H1 (cell line): ENCODE results near the gene KCNMB4. TPM values are rescaled to one million over a fixed set of nuclear protein-coding genes. Genes with fewer than 3 reads are reported as not detected.

Experiments used
- CTCF ChIA-PET: fragments of 300-600 bp; sonication (Branson Sonifier 250); formaldehyde crosslinking; loops from one replicate; lab custom pipeline; 2021; ENCODE audit not compliant: partially characterized antibody; lab: Charles Lee
- POLR2A ChIA-PET: fragments of 300-600 bp; sonication (Branson Sonifier 250); formaldehyde crosslinking; loops from one replicate; lab custom pipeline; 2021; ENCODE audit warnings: inconsistent platforms; ENCODE audit not compliant: partially characterized antibody; lab: Charles Lee
- DNase-seq, 2 experiments: peaks; one replicate each; pipeline versions ENCODE4 v3.0.0 to v3.0.0-alpha.2; 2010 to 2022; ENCODE audit warnings: low spot score in 2 of 2, low read depth in 1 of 2, mixed read lengths in 1 of 2
- FAIRE-seq: peaks from 2 replicates; lab custom pipeline; 2011; peaks lifted over from hg19 to GRCh38; lab: Jason Lieb, UNC
- H2AFZ ChIP-seq: 2 replicates; pipeline ENCODE4 v1.8.1; 2012; ENCODE audit warnings: low read length, inconsistent platforms
- H2AK5ac ChIP-seq: 2 replicates; pipeline ENCODE4 v1.6.1; 2013; ENCODE audit warnings: low read depth, low read length
- H2BK120ac ChIP-seq: replicated peaks from 2 replicates; pipeline ENCODE3; 2013; ENCODE audit warnings: low read depth, low read length, inconsistent platforms
- H2BK12ac ChIP-seq: 2 replicates; pipeline ENCODE4 v1.6.1; 2013; ENCODE audit warnings: low read depth, low read length
- H2BK15ac ChIP-seq: 2 replicates; pipeline ENCODE4 v1.6.1; 2013; ENCODE audit warnings: low read length
- H2BK20ac ChIP-seq: 2 replicates; pipeline ENCODE4 v1.6.1; 2013; ENCODE audit warnings: low read length
- H2BK5ac ChIP-seq: 2 replicates; pipeline ENCODE4 v1.6.1; 2013; ENCODE audit warnings: low read depth, low read length
- H3K14ac ChIP-seq: 2 replicates; pipeline ENCODE4 v1.6.1; 2013; ENCODE audit warnings: inconsistent platforms; ENCODE audit not compliant: insufficient read length
- H3K18ac ChIP-seq: 2 replicates; pipeline ENCODE4 v1.6.1; 2013; ENCODE audit warnings: low read length; ENCODE audit errors: extremely low read depth
- H3K23ac ChIP-seq: 2 replicates; pipeline ENCODE4 v1.6.1; 2013; ENCODE audit warnings: inconsistent platforms; ENCODE audit not compliant: insufficient read length
- H3K23me2 ChIP-seq: 2 replicates; pipeline ENCODE4 v1.6.1; 2013; ENCODE audit warnings: low read depth, low read length
- H3K27ac ChIP-seq: 2 replicates; pipeline ENCODE4 v1.6.1; 2011; ENCODE audit warnings: low read depth, low read length, inconsistent platforms
- H3K27me3 ChIP-seq, 4 experiments: replicated peaks in 1 of 4; 1 replicate in 1 of 4; 2 replicates in 3 of 4; pipeline versions ENCODE4 v1.6.1 to v1.8.1; 2011 to 2013; ENCODE audit warnings: low read length in 3 of 4, mild to moderate bottlenecking in 3 of 4, inconsistent platforms in 2 of 4, mixed read lengths in 2 of 4, moderate library complexity in 1 of 4; ENCODE audit not compliant: control insufficient read depth in 3 of 4, insufficient read depth in 3 of 4; ENCODE audit errors: extremely low read depth in 1 of 4
- H3K36me3 ChIP-seq, 4 experiments: 2 replicates each; pipeline versions ENCODE4 v1.6.1 to v1.8.1; 2011 to 2013; ENCODE audit warnings: mild to moderate bottlenecking in 4 of 4, low read length in 3 of 4, moderate library complexity in 2 of 4, control low read depth in 1 of 4, inconsistent platforms in 1 of 4; ENCODE audit not compliant: insufficient read depth in 4 of 4, control insufficient read depth in 2 of 4
- H3K4ac ChIP-seq: replicated peaks from 2 replicates; pipeline ENCODE3; 2013; ENCODE audit warnings: low read length, low read depth, mixed read lengths, inconsistent platforms; ENCODE audit not compliant: insufficient read length
- H3K4me1 ChIP-seq, 4 experiments: replicated peaks in 1 of 4; 1 replicate in 1 of 4; 2 replicates in 3 of 4; pipeline versions ENCODE4 v1.6.1 to v1.8.1; 2011 to 2013; ENCODE audit warnings: low read length in 3 of 4, inconsistent platforms in 2 of 4, mixed read lengths in 1 of 4; ENCODE audit not compliant: insufficient read depth in 4 of 4, control insufficient read depth in 3 of 4
- H3K4me2 ChIP-seq, 2 experiments: 2 replicates each; pipeline versions ENCODE4 v1.6.1 to v1.8.1; 2011 to 2013; ENCODE audit warnings: low read depth in 2 of 2, low read length in 2 of 2, control low read depth in 1 of 2, inconsistent platforms in 1 of 2, mild to moderate bottlenecking in 1 of 2; ENCODE audit not compliant: insufficient read depth in 1 of 2
- H3K4me3 ChIP-seq, 4 experiments: fragments of 200-600, 300-600 bp in 1 of 4; sonication (generic), shearing (Covaris generic), sonication (Bioruptor Twin) in 1 of 4; 2 replicates each; pipeline versions ENCODE4 v1.5.1 to v1.8.1; 2011 to 2016; ENCODE audit warnings: low read length in 4 of 4, low read depth in 3 of 4, control low read depth in 2 of 4, inconsistent platforms in 2 of 4, mild to moderate bottlenecking in 2 of 4, mixed read lengths in 1 of 4, moderate library complexity in 1 of 4; ENCODE audit not compliant: insufficient read depth in 2 of 4; ENCODE audit errors: extremely low read depth in 1 of 4
- H3K56ac ChIP-seq: replicated peaks from 2 replicates; pipeline ENCODE3; 2013; ENCODE audit warnings: low read depth, mild to moderate bottlenecking, mixed read lengths, low read length, inconsistent platforms; ENCODE audit not compliant: insufficient read length
- H3K79me1 ChIP-seq: 2 replicates; pipeline ENCODE4 v1.6.1; 2013; ENCODE audit warnings: low read depth, low read length, control low read depth
- H3K79me2 ChIP-seq, 2 experiments: 2 replicates each; pipeline versions ENCODE4 v1.6.1 to v1.8.1; 2012 to 2013; ENCODE audit warnings: low read length in 2 of 2, mild to moderate bottlenecking in 2 of 2, inconsistent platforms in 1 of 2; ENCODE audit not compliant: insufficient read depth in 2 of 2, control insufficient read depth in 1 of 2
- H3K9ac ChIP-seq, 4 experiments: replicated peaks in 1 of 4; 1 replicate in 1 of 4; 2 replicates in 3 of 4; pipeline versions ENCODE4 v1.6.1 to v1.8.1; 2011 to 2013; ENCODE audit warnings: low read depth in 3 of 4, low read length in 3 of 4, control low read depth in 2 of 4, mild to moderate bottlenecking in 2 of 4, moderate library complexity in 2 of 4, inconsistent platforms in 1 of 4; ENCODE audit errors: extremely low read depth in 1 of 4
- H3K9me3 ChIP-seq, 2 experiments: 2 replicates each; pipeline versions ENCODE4 v1.6.1 to v1.8.1; 2012 to 2013; ENCODE audit warnings: mild to moderate bottlenecking in 2 of 2, moderate library complexity in 2 of 2, control low read depth in 1 of 2, inconsistent platforms in 1 of 2, low read depth in 1 of 2, low read length in 1 of 2, mixed read lengths in 1 of 2; ENCODE audit not compliant: insufficient read depth in 2 of 2
- H4K20me1 ChIP-seq, 2 experiments: replicated peaks in 1 of 2; 2 replicates each; pipeline versions ENCODE3 to v1.8.1; 2011 to 2013; ENCODE audit warnings: inconsistent platforms in 2 of 2, low read length in 2 of 2, mild to moderate bottlenecking in 1 of 2; ENCODE audit not compliant: insufficient read depth in 2 of 2, control insufficient read depth in 1 of 2
- H4K5ac ChIP-seq: 2 replicates; pipeline ENCODE4 v1.6.1; 2013; ENCODE audit warnings: low read length, low read depth, mixed read lengths, inconsistent platforms; ENCODE audit not compliant: insufficient read length
- H4K8ac ChIP-seq: 2 replicates; pipeline ENCODE4 v1.8.0; 2013; ENCODE audit warnings: mild to moderate bottlenecking, moderate library complexity, low read length, inconsistent platforms; ENCODE audit not compliant: insufficient read depth; ENCODE audit errors: extremely low read depth
- H4K91ac ChIP-seq: replicated peaks from 2 replicates; pipeline ENCODE3; 2013; ENCODE audit warnings: low read length, mixed read lengths, inconsistent platforms; ENCODE audit not compliant: insufficient read length
- BACH1 ChIP-seq: IDR thresholded peaks from 2 replicates; pipeline ENCODE4 v1.6.1; 2012; ENCODE audit warnings: low read length, improper control_type of control experiment
- EP300 ChIP-seq, 2 experiments: IDR thresholded peaks; 1 replicate in 1 of 2; 2 replicates in 1 of 2; pipeline ENCODE4 v1.6.1; 2011 to 2012; ENCODE audit warnings: low read depth in 2 of 2, low read length in 2 of 2, mild to moderate bottlenecking in 2 of 2, borderline replicate concordance in 1 of 2, inconsistent platforms in 1 of 2, moderate library complexity in 1 of 2
- HDAC6 ChIP-seq: IDR thresholded peaks from one replicate; pipeline ENCODE4 v1.7.1; 2012; ENCODE audit warnings: low read depth, mild to moderate bottlenecking, inconsistent platforms, low read length, moderate library complexity
- KDM1A ChIP-seq: fragments of 200-600, 300-600 bp; sonication (generic); IDR thresholded peaks from 2 replicates; pipeline ENCODE4 v1.7.1; 2016; ENCODE audit warnings: mild to moderate bottlenecking, low read length, borderline replicate concordance
- MAFK ChIP-seq: IDR thresholded peaks from 2 replicates; pipeline ENCODE4 v1.6.1; 2012; ENCODE audit warnings: low read depth, mild to moderate bottlenecking, improper control_type of control experiment, low read length
- POU5F1 ChIP-seq: IDR thresholded peaks from 2 replicates; pipeline ENCODE4 v1.6.1; 2011; ENCODE audit warnings: low read depth, mild to moderate bottlenecking, low read length, moderate library complexity
- RNF2 ChIP-seq: fragments of 200-900, 300-1000 bp; sonication (generic); IDR thresholded peaks from 2 replicates; pipeline ENCODE4 v1.7.1; 2016; ENCODE audit warnings: borderline replicate concordance, low read depth, mild to moderate bottlenecking, antibody characterized with exemption, low read length; ENCODE audit not compliant: poor library complexity, severe bottlenecking; ENCODE audit errors: missing control alignments
- SAP30 ChIP-seq: fragments of 300-600 bp; sonication (generic); IDR thresholded peaks from 2 replicates; pipeline ENCODE4 v1.7.1; 2012; ENCODE audit warnings: low read length, moderate library complexity, mild to moderate bottlenecking, inconsistent platforms; ENCODE audit not compliant: insufficient read depth, insufficient replicate concordance
- SP4 ChIP-seq: IDR thresholded peaks from 2 replicates; pipeline ENCODE4 v1.6.1; 2012; ENCODE audit warnings: low read length, inconsistent platforms
- SRF ChIP-seq: IDR thresholded peaks from 2 replicates; pipeline ENCODE4 v1.6.1; 2011; ENCODE audit warnings: mild to moderate bottlenecking, low read depth, low read length, moderate library complexity
- TEAD4 ChIP-seq: IDR thresholded peaks from 2 replicates; pipeline ENCODE4 v1.6.1; 2012; ENCODE audit warnings: low read depth, low read length, inconsistent platforms, mixed read lengths
- WGBS, 2 experiments: shearing (Covaris generic) in 1 of 2; methylation state at CpG; one replicate each; pipeline versions ENCODE4 v1.1.6 to v1.1.7; 2013 to 2015; ENCODE audit warnings: low lambda C conversion rate in 2 of 2, mixed read lengths in 2 of 2, inconsistent platforms in 1 of 2, low coverage in 1 of 2, missing lambda C conversion rate in 1 of 2; ENCODE audit not compliant: insufficient replicate concordance in 2 of 2, insufficient coverage in 1 of 2, insufficient read length in 1 of 2; ENCODE audit errors: extremely low coverage in 1 of 2, missing lambda C conversion rate in 1 of 2; 5-methylcytosine and 5-hydroxymethylcytosine counted together
- polyA plus RNA-seq, 7 experiments: library from polyadenylated mRNA; depleted of rRNA in 3 of 7; stranded (reverse) in 5 of 7; unstranded in 2 of 7; fragments of >200 nt in 5 of 7; fragments of 200-250 nt in 2 of 7; gene quantifications; 1 replicate in 5 of 7; 2 replicates in 1 of 7; 4 replicates in 1 of 7; pipeline versions ENCODE4 v1.2.1 to v1.2.3, GENCODE V29; 2011 to 2013; ENCODE audit warnings: missing spikeins in 2 of 7, mixed read lengths in 2 of 7
- total RNA-seq: library from RNA; stranded (reverse); fragmentation: NEBNext Ultra II Directional; extraction: Animal tissue kit (Norgen Biotek cat#: 25700); gene quantifications from 2 replicates; pipeline ENCODE4 v1.2.1, GENCODE V29; 2021
- TF ChIP-seq, protein P1 (sequence below): IDR thresholded peaks from 2 replicates; pipeline ENCODE4 v1.6.1; 2011; ENCODE audit warnings: low read length, improper control_type of control experiment
- TF ChIP-seq, protein P2 (sequence below): IDR thresholded peaks from 2 replicates; pipeline ENCODE4 v1.6.1; 2012; ENCODE audit warnings: inconsistent platforms

Gene KCNMB4
- total and polyA plus RNA-seq, 2 of the 8 experiments (the other 6 are each of a cell fraction or from before 2014, with no cell fraction given): 10.9 to 16.0 TPM

DNA sequence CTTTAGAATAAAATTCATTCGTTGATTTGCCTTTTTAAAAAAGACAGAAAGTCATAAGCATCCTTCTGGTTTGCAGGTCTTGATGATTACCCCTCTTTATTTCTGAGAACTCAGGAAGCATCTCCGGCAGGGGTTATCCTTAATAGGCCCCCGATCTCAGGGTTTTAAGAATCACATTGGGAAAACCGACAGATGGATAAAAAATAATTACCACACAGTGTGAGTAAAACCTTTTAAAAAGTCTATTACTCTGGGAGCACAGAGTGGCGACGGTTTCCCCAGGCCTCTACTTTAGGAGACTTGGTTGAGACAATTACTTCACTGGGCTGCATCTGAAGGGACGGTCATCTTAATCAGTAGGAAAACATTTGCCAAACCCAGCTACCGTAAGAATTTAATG is 56.5 kb downstream of the KCNMB4 start:
- no peak overlapping the region for H2AK5ac ChIP-seq
- H3K56ac ChIP-seq: no peak overlapping the region
- H3K27ac ChIP-seq: no peak overlapping the region
- no peak overlapping the region for H2BK12ac ChIP-seq
- H2BK20ac ChIP-seq: no peak overlapping the region
- no peak overlapping the region for H3K14ac ChIP-seq
- no peak overlapping the region for H2BK120ac ChIP-seq
- FAIRE-seq: no peak
- CTCF ChIA-PET: interaction anchor here (1.4 kb wide), 1 partner anchor 11 kb away, joined by 3 read pairs; no protein-coding TSS in a partner anchor
- H3K18ac ChIP-seq: no peak overlapping the region
- H4K91ac ChIP-seq: no peak overlapping the region
- no peaks in the 10 kb centered on the region for H3K79me1 ChIP-seq
- no peak overlapping the region for H3K4me2 ChIP-seq
- POLR2A ChIA-PET: no interaction called here
- H3K36me3 ChIP-seq: 0 out of 8 replicates have a peak, but pooled peaks cover 0 to 1% (median 0%) of the 10 kb centered on the region in 4 experiments
- no peaks in the 10 kb centered on the region for H3K9me3 ChIP-seq
- no peak for DNase-seq
- H3K27me3 ChIP-seq: no peaks in the 10 kb centered on the region
- H4K20me1 ChIP-seq: no peaks in the 10 kb centered on the region
- WGBS, 2 experiments: 94% methylated on average over 8 of the region's 8 CpGs; no CpG with 5 or more reads in 1 of the 2 experiments
- no peaks in the 10 kb centered on the region for H3K79me2 ChIP-seq
- H3K9ac ChIP-seq: no peak overlapping the region
- H2AFZ ChIP-seq: no peak overlapping the region
- H3K4ac ChIP-seq: no peak overlapping the region
- no peak overlapping the region for H2BK5ac ChIP-seq
- no peak overlapping the region for H4K5ac ChIP-seq
- no peaks in the 10 kb centered on the region for H3K4me1 ChIP-seq
- H3K23me2 ChIP-seq: no peaks in the 10 kb centered on the region
- H3K4me3 ChIP-seq: no peak overlapping the region
- no peak overlapping the region for H2BK15ac ChIP-seq
- H4K8ac ChIP-seq: no peak overlapping the region
- H3K23ac ChIP-seq: no peak overlapping the region
- TF ChIP-seq MAFK: no peak
- TF ChIP-seq TEAD4: no peak
- TF ChIP-seq KDM1A: no peak
- TF ChIP-seq BACH1: no peak
- TF ChIP-seq HDAC6: no peak
- TF ChIP-seq, protein P1, sequence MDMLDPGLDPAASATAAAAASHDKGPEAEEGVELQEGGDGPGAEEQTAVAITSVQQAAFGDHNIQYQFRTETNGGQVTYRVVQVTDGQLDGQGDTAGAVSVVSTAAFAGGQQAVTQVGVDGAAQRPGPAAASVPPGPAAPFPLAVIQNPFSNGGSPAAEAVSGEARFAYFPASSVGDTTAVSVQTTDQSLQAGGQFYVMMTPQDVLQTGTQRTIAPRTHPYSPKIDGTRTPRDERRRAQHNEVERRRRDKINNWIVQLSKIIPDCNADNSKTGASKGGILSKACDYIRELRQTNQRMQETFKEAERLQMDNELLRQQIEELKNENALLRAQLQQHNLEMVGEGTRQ: no peak
- TF ChIP-seq POU5F1: no peak
- TF ChIP-seq SRF: no peak
- TF ChIP-seq SP4: no peak
- TF ChIP-seq RNF2: no peak
- TF ChIP-seq, protein P2, sequence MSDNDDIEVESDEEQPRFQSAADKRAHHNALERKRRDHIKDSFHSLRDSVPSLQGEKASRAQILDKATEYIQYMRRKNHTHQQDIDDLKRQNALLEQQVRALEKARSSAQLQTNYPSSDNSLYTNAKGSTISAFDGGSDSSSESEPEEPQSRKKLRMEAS: no peak
- TF ChIP-seq EP300 (IDR thresholded peaks at IDR 0.05; ENCODE audit: borderline replicate concordance in 1 of 2, low read depth in 2 of 2, low read length in 2 of 2): no peak
- no peak for TF ChIP-seq SAP30
